HG02943 (cell line): ENCODE results near the gene RGSL1.
"Not testable (repeated sequence)": the region's sequence is repeated elsewhere in the genome, so short reads cannot be mapped to it uniquely, and the experiment has no call there.

Experiments used
- ATAC-seq: cut with Tn5 transposase; IDR thresholded peaks from one replicate; pipeline ENCODE4 v1.9.1; 2021; ENCODE audit warnings: mild to moderate bottlenecking, low read depth, moderate library complexity; ENCODE audit not compliant: unreplicated experiment

Gene RGSL1

DNA sequence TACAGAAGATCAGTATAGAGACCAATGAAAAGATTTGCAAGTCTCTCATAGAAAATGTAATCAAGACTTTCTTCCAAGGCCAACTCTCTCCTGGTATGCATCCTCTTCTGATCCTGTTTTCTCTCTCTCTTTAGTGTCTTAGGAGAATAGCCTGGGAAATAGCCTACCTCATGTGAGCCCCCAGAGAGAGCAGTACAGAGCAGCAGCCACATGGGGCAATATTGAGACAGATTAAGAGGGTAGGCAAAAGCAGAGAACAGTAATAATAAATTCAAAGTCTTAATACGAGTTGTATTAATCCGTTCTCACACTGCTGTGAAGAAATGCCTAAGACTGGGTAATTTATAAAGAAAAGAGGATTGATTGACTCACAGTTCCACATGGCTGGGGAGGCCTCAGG lies 77.7 kb downstream of the RGSL1 start:
- ATAC-seq, result no peak

DNA sequence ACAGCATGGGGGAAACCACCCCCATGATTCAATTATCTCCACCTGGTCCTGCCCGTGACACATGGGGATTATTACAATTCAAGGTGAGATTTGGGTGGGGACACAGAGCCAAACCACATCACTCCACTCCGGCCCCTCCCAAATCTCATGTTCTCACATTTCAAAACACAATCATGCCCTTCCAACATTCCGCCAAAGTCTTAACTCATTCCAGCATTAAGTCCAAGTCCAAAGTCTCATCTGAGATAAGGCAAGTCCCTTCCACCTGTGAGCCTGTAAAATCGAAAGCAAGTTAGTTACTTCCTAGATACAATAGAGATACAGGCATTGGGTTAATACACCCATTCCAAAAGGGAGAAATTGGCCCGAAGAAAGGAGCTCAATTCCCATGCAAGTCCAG lies 78.3 kb downstream of the RGSL1 start:
- ATAC-seq, result not testable (repeated sequence)

GRCh38 chr1:182533896-182534295 lies 84.0 kb downstream of the RGSL1 start:
- ATAC-seq, result no peak

DNA sequence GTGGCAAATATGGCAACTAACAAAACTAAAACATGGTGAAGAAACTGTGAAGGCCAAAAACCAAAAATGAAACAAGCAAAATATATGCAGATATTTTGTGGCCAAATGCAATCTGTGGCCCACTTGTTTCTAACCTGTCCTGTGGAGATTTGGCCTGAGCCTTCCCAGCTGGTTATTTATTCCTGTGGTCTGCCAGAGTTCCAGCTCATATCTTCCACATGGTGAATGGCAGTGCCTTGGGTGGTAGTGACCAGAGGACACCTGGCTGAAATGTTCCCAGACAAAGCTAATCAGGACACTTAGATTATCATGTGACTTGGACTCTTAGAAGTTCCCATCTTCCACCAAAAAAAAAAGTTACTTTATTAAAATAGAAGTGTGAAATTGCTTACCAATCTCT lies 99.4 kb downstream of the RGSL1 start:
- ATAC-seq, result no peak

DNA sequence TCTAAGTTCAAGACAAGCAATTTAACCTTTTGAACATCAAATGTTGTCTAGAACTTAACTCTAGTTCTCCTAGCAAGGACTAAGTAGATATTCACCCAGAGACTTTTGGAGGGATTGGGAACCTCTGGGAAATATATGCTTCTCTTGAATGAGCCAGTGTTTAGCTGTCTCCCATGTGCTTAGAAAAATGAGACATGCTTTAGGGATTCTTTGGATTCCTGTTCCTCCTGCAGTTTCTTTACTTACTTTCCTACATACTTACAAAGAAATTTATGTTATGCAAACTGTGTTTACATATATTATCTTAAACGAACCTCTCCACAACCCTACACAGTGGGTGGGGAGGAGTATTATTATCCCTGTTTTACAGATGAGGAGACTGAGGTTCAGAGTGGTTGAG lies 99.9 kb downstream of the RGSL1 start:
- ATAC-seq, result no peak

GRCh38 chr1:182552527-182552926 lies 102.6 kb downstream of the RGSL1 start:
- no peak for ATAC-seq

GRCh38 chr1:182555493-182555892 lies 105.5 kb downstream of the RGSL1 start:
- no peak for ATAC-seq

GRCh38 chr1:182556279-182556678 lies 106.3 kb downstream of the RGSL1 start:
- no peak for ATAC-seq

GRCh38 chr1:182560392-182560984 lies 110.5 kb downstream of the RGSL1 start:
- no peak for ATAC-seq

- ATAC-seq, result no peak
Observed at GRCh38 chr1:182561456-182561855, 111.5 kb downstream of the RGSL1 start.

DNA sequence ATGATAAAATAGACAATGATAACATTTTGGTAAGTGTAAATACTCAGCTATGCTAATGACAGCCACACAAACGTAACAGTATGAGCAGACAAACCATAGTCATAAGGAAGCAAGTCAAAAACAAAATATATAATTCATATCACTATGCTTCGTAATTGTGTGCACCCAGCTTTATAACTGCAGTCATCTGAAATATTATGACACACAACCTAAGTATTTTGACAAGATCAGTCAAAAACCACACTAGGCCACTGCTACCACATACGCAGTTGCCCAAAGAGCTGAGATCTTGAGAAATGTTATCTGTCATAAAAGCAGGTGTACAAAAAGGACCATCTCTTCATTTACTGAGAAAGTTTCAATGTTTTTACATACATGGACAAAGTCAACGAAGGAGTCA lies 113.1 kb downstream of the RGSL1 start:
- ATAC-seq, result no peak

DNA sequence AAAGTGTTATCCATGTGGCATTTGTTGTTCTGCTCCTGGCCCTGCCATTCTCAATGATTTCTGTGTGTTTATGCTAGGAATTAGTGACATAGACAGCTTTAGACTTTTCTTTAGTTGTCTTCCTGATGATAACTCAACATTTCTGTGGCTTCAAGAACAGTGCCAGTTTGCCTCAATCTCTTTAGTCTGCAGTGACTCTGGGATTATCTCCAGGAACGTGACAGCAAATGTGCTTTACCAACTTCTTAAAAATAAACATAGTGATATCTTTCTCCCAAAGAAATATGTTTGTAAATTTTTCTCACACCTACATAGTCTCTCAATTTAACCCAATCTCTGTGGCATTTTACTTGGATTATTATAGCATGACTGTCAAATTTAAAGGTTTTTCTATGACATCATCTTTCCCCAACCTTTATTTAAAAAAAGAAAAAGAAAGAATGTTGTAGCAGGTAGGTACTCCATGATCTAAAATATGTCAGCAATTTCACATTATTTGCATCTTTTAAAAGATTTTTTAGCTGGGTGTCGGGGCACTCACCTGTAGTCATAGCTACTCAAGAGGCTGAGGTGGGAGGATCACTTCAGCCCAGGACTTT lies 114.6 kb downstream of the RGSL1 start:
- no peak for ATAC-seq

DNA sequence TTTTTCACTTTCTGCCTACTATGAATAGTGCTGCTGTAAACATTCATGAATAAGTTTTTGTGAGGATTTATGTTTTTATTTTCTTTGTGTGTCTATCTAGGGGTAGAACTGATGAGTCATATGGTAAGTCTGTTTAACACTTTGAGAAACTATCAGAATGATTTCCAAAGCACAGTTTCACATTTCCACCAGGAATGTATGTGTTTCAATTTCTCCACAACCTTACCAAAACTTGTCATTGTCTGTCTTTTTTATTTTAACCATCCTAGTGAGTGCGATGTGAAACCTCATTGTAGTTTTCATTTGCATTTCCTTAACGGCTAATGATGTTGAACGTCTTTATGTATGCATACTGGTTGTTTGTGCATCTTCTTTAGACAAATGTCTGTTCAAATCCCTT lies 115.6 kb downstream of the RGSL1 start:
- ATAC-seq, result no peak

DNA sequence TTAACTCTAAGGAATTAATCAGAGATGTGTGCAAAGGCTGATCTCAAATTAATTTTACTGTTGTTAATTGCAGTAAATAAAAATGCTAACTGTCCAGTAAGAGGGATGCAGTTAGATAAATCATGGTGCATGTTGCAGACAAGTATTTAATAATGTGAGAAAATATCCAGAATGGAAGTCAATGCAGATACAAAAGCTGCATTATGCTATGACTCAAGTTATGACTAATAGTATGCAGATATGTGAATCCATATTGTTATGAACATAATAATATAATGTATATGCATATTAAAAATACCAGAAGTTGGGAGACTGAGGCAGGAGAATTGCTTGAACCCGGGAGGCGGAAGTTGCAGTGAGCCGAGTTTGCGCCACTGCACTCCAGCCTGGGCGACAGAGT lies 117.7 kb downstream of the RGSL1 start:
- no peak for ATAC-seq

DNA sequence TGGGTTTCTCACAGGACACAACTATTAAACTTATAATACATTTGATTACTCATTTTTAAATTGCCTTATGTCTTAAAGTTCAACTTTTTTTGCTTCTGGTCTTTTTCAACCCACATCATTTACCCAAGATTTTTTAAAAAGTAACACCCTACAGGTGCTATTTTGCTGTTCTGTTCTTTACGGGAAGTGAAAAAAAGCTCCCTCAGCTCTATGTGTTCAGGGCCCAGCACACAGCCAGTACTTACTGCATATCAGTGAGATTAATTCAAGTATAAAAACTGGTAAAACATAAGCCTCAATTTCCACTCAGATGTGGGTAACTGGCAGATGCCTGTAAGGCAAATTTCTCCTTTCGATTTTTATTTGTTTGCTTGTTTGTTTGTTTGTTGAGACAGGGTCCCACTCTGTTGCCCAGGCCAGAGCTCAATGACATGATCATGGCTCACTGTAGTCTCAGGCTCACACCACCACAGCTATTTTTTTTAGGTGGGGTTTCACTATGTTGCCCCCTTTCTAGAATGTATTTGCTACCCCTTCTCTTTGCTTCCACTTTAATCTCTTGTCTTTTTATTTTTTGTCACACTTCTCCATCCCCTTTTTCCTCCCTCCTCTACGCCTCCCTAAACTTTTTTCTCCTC lies 118.8 kb downstream of the RGSL1 start:
- ATAC-seq, result no peak

DNA sequence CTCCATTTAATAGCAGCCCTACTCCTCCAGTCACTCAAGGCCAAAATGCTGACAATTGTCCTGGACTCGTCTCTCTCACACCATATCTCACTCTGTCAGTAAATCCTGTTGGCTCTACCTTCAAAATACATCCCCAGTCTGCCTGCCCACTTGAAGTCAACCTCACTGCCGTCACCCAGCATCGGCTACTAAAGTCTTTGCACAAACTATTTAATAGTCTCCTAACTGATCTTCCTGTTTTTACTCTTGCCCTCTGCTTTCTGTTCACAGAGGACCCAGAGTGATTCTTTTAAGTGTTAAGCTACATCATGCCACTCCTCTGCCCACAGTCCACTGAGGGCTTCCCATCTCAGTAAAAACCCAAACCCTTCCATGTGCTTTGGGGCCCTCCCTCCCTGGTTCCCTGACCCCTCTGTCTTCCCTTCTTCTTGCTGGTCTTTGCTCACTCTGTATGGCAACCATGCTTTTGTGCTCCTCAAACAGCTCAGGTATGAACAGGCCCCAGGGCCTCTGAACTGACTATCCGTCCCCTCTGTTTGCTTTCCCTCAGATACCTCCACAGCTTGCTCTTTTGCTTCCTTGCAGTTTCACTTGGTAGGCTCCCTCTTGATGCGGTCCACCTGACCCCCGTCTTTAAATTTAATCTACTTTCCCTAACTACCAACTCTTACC lies 120.1 kb downstream of the RGSL1 start:
- no peak for ATAC-seq

DNA sequence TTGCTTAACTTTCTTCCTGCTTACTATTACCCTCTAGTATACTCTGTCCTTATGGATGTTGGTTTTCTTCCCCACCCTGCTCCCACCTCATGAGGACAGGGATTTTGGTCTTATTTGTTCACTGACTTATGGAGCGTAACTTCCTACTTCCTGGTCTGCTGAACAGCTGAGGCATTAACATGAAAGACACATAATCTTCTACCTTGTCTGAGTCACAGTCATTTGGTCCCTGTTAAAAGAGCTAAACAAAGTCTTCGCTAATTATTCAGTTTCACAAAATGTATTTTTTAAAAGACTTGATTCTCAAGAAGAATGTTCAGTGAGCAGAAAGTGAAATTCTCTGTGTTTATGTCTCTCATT lies 120.6 kb downstream of the RGSL1 start:
- ATAC-seq, result no peak

GRCh38 chr1:182574156-182574555 lies 124.2 kb downstream of the RGSL1 start:
- no peak for ATAC-seq

- ATAC-seq, result no peak
Observed at GRCh38 chr1:182575540-182576149, 125.7 kb downstream of the RGSL1 start.

- no peak for ATAC-seq
Observed at GRCh38 chr1:182580736-182581135, 130.8 kb downstream of the RGSL1 start.

GRCh38 chr1:182584746-182585145 lies 134.8 kb downstream of the RGSL1 start:
- ATAC-seq, result no peak
